GM21423 (cell line): ENCODE results near the gene CEP112.
"Not testable (repeated sequence)": the region's sequence is repeated elsewhere in the genome, so short reads cannot be mapped to it uniquely, and the experiment has no call there.

Experiments used
- ATAC-seq: cut with Tn5 transposase; IDR thresholded peaks from one replicate; pipeline ENCODE4 v1.9.1; 2021; ENCODE audit warnings: mild to moderate bottlenecking, moderate library complexity; ENCODE audit not compliant: unreplicated experiment

CEP112 gene

DNA sequence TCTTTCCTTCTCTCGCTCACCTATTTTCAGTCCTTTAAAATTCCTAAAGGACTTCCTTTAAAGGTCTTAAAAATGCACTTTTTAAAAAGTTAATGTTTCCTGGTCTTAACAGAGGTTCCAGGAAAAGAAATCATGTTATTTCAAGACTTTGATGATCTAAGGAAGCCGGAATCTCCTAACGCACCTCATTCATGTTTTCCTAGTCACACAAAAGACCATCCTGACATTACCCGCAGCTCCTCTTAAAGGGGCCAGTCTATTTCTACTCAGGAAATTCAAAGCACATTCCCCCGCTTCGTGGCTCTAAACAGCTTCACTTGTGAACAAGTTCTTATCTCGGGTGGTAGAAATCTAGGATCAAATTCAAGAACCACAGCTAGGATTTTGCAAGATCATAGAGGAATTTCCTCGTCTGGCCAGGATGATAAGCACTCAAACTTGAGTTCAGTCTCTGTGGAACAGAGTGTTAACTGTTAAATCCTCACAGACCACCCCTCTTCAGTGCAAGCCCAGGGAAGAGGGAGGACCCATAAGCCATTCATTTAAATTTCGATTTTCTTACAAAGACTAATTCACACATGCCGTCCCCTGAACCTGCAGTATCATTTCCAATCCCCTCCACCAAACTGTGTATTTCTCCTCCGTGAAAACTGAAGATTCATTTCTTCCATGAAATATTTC, 493.4 kb downstream of the CEP112 start:
- no peak for ATAC-seq

DNA sequence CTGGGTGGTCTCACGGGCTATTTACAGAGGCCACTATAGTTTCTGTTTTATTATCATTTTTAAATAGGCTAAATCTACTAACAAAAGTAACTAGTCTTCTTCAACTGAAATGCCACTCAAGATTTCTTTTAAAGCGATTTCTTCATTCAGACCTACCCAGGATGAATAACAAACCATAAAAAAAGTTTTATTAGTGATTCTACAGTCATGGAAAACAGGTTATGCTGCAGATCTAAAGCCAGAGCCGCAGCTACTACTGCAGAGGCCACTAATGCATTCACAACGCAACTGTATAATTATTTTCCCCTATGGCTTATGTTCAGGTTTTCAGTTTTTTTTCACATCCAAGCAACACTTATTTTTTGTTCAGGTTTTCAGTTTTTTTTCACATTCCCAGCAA, 494.3 kb downstream of the CEP112 start:
- ATAC-seq: no peak

DNA sequence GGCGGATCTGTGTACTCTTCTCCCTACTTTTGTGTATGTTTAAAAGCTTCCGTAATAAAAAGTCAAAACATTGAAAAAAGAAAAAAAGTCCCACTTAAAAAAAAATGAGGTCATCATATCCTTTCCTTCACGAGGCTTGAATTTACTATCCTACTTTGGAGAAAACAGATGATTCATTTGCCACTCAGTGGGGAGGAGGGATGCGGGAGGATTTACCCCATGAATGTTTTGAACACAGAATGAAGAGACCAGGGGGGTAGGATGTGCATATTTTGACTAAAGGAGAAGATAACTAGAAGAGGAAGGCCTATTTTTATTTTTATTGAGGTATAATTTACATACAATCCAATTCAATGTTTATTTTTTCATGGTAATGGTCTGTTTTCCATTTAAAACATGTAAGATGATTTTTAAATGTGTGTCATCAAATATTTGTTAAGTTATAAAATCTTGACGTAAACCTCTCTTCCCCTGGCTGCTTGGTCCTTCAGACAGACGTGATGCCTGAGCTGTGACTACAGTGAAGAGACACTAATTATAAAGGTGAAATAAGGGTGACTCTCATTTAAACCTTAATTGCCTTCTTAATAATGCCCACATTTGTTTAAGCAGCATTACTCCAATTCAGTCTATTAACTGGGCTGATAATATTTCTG, 495.1 kb downstream of the CEP112 start:
- no peak for ATAC-seq

DNA sequence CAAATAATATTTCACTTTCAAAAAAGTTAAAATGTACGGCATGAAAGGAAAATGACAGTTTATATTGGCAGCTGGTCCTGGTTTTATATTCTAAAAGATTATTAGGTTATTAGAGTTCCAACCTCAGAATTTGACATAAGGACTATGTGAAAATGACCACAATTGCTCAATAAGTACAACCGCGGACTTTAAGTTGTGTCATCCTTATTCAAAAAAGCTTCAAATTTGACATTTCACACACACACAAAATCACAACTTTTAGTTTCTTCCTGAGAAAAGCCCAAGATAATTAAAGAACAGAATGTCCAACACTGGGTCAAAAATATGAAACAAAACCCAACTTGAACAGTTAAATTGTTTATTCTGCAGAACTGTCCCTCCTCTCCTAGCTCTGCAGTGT, 497.3 kb downstream of the CEP112 start:
- ATAC-seq: no peak

DNA sequence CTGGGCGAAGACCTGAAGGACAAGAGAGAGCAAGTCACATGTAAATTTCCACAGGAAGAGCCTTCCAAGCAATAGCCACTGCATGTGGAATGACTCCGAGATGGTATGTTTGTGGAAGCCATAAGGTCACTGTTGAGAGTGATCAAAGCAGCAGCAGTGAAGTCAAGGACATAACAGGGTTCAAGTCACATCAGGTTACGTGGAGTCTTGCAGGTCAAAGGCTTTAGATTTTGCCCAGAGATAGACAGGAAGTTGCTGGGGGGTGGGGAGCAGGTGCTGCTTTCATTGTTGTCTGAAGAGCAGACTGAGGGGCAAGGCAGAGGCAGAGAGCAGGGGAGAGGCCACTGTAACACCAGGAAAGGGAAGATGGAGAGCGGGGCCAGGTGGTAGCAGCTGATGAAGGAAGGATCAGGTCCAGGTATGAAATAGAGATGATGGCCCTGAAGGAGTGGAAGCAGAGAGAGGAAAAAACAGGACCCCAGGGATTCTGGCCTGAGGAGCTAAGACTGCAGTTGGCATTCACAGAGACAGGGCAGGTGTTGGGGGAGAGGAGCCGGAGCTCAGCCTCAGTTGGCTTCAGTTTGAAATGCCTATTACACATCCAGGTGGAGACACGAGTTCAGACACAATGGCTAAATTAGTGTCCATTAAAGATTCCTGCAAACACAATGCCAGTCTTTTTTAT, 501.2 kb downstream of the CEP112 start:
- ATAC-seq: no peak

DNA sequence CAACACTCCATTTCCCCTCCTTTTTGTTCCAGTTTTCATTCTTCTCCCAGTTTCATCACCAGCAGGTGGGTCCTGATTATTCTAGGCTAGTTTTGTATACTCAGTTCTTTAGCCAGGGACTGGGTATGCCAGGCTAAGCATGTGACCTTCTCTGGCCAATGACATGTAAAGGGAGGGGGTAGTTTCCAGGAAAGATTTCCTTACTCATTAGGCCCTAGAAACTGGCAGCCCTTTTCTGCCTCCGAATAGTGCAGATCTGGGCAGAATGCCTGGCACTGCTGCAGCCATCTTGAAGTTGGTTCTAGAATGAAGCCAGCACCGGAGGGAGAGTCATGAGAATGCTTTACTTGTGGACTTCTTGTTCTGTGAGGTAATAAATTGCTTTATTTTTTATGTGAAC, 503.6 kb downstream of the CEP112 start:
- ATAC-seq: no peak

DNA sequence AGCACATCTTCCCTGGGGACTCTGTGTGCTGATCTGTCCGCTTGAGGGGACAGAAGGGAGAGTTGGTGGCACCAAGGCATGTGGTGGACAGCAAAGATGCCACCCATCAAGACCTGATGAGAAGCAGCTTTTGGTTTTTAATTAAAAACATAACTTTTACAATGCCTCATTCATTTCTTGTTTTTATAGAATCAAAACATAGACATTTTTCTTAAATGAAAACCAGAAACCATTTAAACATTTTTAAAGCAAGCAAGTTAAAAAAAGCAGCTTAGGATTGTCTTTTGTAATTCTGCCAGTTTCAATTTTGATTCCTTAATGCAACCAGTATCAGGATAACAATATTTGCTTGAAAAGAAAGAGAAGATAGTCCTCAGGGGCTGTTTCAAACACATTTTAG, 506.8 kb downstream of the CEP112 start:
- no peak for ATAC-seq

DNA sequence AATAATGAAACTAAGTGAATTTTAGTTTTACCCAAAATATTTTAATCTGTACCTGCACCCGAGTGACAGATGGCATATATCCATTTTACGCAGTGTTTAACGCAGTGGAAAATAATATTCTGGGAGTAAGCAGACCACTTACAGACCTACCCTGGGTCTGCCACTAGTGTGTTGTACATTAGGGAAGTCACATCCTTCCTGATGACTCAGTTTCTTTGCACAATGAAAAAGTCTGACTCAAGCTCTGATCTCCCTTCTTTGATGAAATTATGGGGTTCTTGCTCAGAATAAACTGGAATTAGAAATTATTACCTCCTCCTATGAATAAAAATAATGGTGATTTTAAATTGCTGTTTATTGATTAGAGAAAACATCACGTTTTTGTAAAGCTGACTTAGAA, 507.3 kb downstream of the CEP112 start:
- ATAC-seq: no peak

DNA sequence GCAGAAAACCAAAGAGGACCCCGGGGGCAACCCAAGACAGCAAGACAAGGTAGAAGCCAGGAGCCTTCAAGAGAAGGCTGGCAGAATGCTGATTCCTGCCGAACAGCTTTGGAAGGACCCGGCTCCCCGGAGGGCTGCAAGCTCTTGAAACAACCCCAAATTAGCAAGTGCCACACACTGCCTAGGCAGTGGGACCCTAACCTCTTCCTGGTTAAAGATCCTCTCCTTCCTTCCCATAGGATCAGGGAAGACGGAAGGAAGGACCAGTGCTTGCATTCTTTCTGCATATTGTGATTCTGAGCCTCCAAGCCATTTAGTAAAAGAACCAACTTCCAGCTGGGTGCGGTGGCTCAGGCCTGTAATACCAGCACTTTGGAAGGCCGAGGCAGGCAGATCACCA, 508.5 kb downstream of the CEP112 start:
- ATAC-seq: no peak

DNA sequence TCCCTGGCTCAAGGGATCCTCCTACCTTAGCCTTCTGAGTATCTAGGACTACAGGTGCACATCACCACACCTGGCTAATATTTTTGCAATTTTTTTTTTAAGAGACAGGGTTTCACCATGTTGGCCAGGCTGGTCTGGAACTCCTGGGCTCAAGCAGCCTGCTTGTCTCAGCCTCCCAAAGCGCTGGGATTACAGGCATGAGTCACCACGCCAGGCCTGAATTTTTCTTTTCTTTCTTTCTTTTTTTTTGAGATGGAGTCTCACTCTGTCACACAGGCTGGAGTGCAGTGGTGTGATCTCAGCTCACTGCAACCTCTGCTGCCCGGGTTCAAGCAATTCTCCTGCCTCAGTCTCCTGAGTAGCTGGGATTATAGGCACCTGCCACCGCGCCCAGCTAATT, 510.2 kb downstream of the CEP112 start:
- not testable (repeated sequence) for ATAC-seq

DNA sequence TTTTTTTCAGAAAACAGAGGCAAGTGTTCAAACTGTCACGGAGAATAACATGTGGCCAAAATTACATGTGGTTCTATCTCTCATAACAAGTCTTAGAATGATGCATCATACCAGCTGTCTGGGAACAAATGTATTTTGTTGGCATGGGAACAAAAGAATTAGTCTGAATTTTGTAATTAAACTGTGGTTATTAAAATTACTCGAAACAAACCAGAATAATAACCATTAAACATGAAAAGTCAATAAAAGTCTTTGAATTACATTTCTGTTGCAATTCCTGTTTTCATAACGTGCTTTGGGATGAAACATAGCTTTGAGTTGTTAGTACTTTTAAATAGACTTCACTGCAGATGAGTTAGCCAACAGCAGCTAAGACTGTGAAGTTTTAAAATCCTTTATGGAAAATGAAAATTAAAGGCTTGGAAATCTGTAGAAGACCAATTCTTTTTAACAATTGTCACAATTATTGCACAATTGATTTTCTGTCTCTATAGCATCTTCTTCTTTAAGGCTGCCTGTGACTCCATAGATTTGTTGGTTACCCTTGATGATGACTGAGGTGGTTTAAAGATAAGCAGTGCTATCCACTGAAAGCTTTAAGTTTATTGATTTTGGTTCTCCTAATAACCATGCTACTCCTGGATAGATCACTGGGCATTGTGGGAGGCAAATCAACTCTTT, 512.6 kb downstream of the CEP112 start:
- ATAC-seq: no peak

DNA sequence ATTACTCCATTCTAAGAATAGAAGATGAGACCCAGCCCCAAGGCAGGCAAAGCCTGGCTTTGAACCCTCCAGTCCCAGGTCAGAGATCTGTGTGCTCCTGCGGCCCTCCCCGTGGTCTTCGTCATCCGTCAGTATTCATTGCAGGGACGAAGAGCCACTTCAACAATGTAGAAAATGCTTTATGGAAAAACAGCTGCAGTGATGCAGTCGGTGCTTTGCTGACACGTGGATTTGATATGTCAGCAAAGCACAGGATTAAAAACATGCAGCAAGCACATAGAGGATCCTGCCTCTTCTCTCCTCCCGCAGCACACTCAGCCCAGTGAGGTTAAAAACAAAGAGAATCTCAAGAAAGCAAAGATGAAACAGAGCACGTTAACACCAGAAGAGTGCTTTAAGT, 513.4 kb downstream of the CEP112 start:
- no peak for ATAC-seq

DNA sequence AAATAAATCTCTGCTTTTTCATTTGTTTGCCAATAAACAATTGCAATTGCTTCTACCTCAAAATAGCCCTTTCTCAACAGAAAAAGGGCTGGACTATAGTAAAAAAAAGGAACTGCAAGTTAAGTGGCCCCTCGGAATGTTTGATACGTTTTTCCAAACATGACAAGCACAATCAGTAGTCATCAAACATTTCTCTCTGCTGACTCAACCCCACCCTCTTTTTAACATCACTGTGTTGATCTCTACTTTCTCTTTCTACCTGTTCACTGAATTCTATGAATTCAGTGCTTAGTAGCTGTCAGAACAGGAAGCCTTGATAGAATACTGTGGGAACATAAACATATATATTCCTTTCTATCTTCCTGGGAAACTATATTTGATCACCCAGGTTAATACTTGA, 514.0 kb downstream of the CEP112 start:
- no peak for ATAC-seq

DNA sequence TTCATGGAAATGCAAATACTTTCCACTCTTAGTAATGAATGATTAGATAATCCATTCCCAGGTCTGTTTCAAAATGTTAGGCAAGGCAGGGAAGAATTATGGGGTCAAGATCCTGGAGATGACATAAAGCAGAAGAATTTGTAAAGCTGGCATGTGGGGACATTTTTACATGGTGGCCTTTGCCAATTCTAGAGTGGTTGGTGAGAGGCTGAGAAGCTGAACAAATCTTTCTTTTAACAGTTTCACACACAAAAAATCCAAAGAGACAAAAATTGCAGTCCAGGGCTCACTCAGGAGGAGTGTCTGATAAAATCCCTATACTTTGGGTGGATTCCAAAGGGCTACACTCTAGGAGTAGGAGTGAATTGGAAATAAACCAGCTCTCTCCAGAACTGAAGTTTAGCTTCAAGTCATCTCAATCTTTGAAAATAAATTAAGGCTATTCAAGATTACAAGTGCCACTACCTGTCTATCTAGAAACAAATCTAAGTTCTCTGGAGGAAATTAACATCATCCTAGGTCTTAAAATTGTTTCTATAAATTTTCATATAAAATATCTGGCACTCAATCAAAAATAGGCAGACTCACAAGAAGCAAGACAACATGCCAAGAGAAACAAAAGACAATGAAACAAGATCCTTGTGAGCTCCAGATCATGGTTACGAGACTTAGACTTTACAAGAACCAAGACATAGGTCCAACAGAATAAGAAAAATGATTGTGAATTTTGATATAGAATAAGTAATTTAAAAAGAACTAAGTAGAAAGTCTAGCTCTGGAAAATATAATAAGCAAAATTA, 517.5 kb downstream of the CEP112 start:
- no peak for ATAC-seq

DNA sequence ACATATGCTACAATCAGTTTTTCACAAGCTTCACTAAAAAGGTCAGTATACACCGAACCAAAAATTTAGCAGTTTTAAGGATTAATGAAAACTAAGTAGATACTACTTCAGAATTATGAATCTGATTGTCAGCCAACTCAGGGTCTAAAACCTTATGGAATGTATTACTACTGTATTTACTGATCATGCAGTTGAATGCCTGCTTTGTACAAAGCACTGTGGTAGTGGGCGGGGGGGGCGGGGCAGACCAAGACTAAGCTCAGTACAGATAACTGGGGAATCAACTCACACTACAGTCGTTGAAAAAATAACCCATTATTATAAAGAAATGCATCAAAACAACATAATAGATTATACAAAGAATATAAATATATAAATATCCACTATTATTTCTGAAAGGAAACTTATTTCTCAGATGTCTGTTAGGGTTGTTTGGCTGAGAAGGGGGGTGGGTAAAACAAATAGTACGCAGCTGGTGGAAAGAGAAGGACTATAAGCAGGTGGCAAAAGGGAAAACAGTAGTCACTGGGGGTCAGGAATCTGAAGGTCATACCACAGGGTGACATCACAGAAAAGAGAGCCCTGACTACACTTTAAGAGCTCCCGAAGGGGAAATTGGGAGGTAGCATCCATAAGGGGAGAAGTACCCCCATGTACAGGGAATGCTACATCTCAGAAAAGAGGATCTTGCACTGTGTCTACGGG, 521.1 kb downstream of the CEP112 start:
- ATAC-seq: no peak

DNA sequence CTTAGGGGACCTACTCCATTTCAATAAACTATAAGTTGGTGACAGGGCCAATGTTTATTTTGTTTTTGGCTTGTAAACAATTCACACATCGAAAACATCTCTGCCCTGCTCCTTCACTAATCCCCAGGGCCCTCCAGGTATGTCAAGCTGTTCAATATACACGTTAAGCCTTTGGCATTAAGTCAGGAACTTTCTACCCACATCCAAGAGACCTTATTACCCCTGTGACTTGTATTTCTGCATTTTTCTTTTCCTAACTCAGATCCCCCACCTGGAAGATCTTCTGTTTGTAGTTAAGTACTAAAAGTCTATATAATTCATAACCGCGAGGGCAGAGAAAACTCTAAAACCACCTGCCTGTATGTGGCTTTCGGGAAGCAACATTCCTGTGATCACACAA, 523.7 kb downstream of the CEP112 start:
- ATAC-seq: no peak

DNA sequence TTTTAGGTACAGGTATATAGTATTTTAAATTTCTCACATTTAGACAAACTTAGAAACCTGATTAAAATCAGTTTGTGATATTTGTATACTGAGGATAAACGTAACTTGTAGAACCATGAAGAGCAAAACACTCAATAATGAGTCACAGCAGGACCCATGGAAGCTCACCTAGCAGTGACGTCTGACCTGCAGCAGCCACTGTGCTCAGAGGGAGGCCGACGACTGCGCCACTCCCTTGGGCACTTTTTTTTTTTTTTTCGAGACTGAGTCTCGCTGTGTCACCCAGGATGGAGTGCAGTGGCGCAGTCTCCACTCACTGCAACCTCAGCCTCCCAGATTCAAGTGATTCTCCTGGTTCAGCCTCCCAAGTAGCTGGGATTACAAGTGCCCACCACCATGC, 524.3 kb downstream of the CEP112 start:
- no peak for ATAC-seq

DNA sequence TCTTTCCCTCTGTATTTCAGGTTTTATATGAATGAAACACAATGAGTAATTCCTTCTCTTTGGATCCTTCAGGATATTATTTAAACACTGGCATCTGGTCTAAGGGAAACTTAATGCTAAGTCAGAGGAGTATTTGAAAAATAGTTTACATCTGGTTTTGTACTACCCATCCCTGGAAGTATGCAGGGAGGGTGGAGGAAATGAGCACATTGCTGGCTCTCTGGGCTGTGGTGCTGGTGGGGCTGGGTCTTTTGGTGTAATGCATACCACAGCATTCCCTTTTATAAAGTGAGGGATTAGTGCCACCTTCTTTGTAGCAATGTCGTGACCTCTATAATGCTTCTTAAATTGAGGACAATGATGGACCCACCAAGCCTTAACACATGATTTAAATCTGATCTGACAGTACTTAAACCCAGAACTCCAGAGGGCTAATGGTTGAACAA, 525.0 kb downstream of the CEP112 start:
- ATAC-seq: no peak

DNA sequence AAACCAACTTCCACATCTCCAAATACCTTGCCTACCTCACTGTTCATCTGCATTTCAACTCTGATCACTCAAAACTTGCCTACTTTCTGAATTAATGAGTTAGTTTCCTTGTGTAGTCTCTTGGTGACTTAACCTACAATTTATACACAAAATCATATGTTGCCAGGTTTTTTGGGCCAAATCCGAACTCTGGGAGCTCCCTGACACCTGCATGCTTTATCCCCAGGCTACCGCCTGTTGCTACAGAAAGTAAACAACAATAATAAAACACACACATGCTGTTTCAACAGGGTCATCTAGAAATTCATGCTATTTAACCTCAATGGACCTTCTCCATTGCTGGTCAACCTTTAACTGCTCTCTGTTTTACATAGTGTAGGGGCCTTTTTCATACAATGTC, 526.0 kb downstream of the CEP112 start:
- ATAC-seq: no peak

DNA sequence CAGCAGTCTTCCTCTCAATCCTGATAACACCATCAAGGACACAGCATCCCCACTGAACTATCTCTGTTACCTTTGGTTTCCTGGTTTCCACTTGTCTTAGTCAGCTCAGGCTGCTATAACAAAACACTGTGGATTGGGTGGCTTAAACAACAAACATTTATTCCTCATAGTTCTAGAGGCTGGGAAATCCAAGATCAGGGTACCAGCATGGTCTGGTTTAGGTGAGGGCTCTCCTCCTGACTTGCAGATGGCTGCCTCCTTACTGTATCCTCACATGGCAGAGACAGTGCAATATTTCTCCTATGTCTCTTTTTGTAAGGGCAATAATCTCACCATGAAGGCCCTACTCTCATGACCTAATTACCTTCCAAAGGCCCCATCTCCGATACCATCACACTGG, 527.2 kb downstream of the CEP112 start:
- ATAC-seq: no peak
